Measurements from ENCODE around the gene FCN1.
"Not testable (repeated sequence)": the region's sequence is repeated elsewhere in the genome, so short reads cannot be mapped to it uniquely, and the experiment has no call there.

Gene FCN1

GRCh38 chr9:134917431-134918373, at the start of gene FCN1:
Gene FCN1 (minus strand): TSS chr9:134917912. CDS start chr9:134917871, 41 bp downstream.
- FAIRE-seq: no peak

GRCh38 chr9:134966697-134967546, 49.2 kb upstream of the FCN1 start:
- no peak for FAIRE-seq

- FAIRE-seq: no peak
Measured at GRCh38 chr9:134966270-134966669, 48.6 kb upstream of the FCN1 start.

GRCh38 chr9:134965851-134966250, 48.1 kb upstream of the FCN1 start:
- no peak for FAIRE-seq

DNA sequence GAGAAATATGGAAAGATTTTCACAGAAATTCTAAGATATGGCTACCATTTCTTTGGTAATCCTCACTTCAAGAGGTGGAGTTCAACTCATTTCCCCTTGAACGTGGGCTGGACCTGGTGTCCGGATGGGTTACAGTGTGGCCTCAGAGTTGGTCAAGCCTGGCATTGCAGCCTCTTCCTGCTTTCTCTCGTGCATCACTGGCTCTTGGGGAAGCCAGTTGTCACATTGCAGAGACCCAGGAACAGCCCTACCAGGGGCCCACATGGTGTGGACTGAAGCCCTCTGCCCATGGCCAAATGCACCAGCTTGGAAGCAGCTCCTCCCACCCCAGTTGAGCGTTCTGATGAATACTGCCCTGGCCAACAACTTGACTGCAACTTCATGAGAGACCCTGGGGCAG, 47.7 kb upstream of the FCN1 start:
- no peak for FAIRE-seq

DNA sequence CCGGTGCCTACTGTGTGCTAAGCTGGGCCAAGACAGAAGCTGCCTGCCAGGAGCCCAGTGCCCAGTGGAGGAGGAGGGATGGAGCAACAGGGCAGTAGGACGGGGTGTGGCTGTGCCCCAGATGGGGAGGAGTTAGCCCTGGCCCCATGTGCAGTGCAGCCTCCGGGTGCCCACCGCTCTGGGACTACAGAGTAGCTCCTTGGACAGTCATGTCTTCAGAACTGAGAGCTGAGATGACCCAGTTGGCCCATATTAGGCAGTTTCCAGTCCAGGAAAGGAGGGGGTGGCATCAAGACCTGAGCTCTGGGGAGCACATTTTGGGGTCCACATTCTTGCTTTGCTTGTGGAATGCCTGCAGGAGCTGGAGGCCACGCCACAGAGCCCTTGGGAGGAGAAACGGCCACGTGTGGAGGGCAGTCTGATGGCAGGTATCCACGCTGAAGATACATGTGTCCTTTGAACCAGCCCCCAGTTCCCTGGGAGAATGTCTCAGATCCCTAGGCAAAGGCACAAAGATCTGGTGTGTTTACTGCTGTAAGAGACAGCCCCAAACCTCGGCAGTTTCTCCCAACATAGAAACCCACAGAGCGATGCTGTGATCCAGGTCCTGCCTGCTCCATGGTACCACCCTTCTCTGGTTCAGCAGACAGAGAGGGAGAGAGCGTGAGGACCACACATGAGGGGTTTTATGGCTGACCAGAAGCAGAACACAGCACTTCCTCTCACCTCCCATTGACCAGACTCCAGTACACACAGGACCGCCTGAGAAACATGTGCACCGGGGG, 46.8 kb upstream of the FCN1 start:
- FAIRE-seq: no peak

GRCh38 chr9:134963546-134963945, 45.8 kb upstream of the FCN1 start:
- FAIRE-seq: no peak

GRCh38 chr9:134962973-134963364, 45.3 kb upstream of the FCN1 start:
- no peak for FAIRE-seq

GRCh38 chr9:134962065-134962972, 44.6 kb upstream of the FCN1 start:
- FAIRE-seq: no peak

- no peak for FAIRE-seq
Measured at GRCh38 chr9:134961331-134962064, 43.8 kb upstream of the FCN1 start.

- FAIRE-seq: no peak
Measured at GRCh38 chr9:134960701-134961181, 43.0 kb upstream of the FCN1 start.

GRCh38 chr9:134959971-134960310, 42.2 kb upstream of the FCN1 start:
- FAIRE-seq: no peak

- no peak for FAIRE-seq
Measured at GRCh38 chr9:134959126-134959970, 41.6 kb upstream of the FCN1 start.

- no peak for FAIRE-seq
Measured at GRCh38 chr9:134957945-134958227, 40.2 kb upstream of the FCN1 start.

DNA sequence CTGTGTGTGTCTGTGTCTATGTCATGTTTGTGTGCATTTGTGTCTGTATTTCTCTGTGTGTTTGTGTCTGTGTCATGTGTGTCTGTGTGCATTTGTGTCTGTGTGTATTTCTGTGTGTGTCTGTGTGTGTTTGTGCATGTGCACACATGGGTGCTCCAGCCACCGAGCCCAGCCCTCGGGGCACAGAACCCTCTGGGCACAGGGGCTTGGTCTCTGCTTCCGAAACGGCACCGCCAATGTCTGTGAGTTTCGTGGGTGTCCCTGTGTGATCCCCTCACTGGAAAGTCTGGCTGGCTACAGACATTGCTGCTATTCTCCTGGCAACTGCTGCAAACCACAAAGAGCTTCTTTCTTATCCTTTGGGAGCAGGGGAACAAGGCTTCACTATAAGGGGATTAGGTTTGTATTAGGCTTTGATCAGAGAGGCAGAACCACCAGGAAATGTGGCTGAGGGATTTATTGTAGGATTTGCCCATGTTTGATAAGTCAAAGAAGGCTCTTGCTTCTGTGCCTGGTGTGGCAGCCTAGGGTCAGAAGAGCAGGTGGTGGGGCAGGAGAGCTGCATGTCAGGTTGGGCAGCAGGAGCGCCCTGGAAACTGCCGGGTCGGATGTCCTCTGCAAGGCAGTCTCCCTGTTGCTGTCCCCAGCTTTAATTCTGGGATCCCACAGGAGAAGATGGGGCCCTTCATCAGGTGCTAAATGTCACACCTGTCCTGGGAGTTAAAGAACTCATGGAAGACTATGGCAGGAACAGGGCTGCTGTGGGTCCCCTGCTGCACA, 39.6 kb upstream of the FCN1 start:
- no peak for FAIRE-seq

DNA sequence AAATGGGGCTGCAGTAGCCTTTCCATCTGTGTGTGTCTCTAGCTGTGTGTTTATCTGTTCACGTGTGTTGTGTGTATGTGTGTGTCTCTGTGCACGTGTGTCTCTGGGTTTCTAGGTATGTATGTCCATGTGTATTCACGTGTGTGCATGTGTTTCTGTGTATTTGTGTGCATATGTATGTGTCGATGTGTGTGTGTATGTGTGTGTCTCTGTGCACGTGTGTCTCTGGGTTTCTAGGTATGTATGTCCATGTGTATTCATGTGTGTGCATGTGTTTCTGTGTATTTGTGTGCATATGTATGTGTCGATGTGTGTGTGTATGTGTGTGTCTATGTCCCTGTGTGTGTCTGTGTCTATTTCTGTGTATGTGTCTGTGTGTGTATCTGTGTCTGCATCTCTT, 38.7 kb upstream of the FCN1 start:
- FAIRE-seq: not testable (repeated sequence)

DNA sequence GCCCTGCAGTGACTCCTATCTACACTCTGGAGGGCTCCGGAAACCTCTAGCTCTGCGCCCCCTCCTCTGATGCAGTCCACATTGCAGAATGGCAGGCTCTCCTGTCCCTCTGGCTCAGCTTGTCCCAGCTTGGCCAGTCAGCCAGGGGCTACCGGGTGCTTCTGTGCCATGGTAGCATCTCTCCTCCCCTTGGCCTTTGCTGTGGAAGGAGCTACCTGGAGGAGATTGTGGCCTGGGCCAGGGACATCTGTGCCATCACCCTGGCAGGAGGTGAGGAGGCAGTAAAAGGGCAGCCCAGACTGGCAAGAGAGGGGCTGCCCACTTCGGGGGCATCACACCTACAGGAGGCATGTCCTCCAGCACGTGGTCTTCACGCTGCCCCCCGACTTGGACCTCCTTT, 38.1 kb upstream of the FCN1 start:
- no peak for FAIRE-seq

DNA sequence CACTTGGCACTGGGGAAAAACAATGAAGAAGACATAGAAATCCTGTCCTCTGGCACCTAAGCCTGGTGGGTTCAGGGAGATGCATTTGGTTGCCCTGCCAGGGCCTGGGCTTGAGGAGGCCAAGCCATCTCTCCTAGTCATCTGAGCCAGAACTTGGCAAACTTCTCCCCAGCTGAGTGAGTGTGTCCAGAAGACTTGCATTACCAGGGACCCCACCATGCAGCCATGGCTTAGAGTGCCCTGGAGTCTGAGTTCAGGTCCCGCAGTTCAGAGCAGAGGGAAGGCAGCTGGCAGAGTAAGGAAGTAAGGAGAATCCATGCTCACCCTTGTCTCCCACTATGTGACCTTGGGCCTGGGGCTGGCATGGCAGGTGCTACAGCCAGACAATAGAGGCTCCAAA, 37.4 kb upstream of the FCN1 start:
- no peak for FAIRE-seq

- FAIRE-seq: no peak
Measured at GRCh38 chr9:134951994-134952393, 34.3 kb upstream of the FCN1 start.
